DOHH2 (cell line): Measurements from ENCODE around the gene RAD51B.

Experiments
- EZH2phosphoT487 ChIP-seq: fragments of 200-600 bp; sonication (generic); IDR thresholded peaks from 2 replicates; pipeline ENCODE4 v1.6.1; 2017; ENCODE audit warnings: borderline replicate concordance, mild to moderate bottlenecking, antibody characterized with exemption, low read length, moderate library complexity, mixed read lengths
- TF ChIP-seq, protein P1 (sequence below): fragments of 200-600 bp; sonication (generic); IDR thresholded peaks from one replicate; pipeline ENCODE4 v1.5.1; 2014; ENCODE audit warnings: antibody characterized with exemption, mild to moderate bottlenecking, low read depth, low read length; ENCODE audit not compliant: poor library complexity, severe bottlenecking

DNA sequence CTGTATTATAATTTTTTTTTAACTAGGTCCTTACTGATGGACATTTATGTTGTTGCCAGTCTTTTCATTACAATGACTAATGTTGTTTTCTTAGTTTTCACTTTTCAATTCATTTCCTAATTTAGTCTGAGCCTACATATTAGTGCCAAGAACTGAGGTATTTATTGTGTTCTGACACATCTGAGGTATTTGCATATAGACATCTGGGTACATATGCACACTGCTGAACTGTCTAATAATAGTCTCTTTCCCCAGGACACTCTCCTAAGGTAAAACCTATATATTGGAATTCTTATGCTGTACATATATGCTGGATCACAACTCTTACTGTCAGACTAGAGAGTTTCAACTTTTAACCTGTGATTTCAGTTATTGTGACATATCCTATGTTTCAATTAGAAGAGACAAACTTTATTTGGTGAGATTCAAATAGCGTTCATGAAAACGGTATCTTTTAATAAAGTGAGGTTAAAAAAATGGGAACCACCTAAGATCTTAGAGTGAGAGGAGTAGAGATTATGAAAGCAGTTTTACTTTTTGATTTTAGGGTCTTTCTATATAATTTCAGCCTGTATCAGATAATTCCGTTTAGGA is 263.2 kb downstream of the RAD51B start:
- TF ChIP-seq, protein P1, sequence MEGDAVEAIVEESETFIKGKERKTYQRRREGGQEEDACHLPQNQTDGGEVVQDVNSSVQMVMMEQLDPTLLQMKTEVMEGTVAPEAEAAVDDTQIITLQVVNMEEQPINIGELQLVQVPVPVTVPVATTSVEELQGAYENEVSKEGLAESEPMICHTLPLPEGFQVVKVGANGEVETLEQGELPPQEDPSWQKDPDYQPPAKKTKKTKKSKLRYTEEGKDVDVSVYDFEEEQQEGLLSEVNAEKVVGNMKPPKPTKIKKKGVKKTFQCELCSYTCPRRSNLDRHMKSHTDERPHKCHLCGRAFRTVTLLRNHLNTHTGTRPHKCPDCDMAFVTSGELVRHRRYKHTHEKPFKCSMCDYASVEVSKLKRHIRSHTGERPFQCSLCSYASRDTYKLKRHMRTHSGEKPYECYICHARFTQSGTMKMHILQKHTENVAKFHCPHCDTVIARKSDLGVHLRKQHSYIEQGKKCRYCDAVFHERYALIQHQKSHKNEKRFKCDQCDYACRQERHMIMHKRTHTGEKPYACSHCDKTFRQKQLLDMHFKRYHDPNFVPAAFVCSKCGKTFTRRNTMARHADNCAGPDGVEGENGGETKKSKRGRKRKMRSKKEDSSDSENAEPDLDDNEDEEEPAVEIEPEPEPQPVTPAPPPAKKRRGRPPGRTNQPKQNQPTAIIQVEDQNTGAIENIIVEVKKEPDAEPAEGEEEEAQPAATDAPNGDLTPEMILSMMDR: no peak
- TF ChIP-seq EZH2phosphoT487: no peak
